SK-N-SH treated with all-trans-retinoic acid at 6 μM for 48 hours (cell line): ENCODE data around the gene THADA.

ENCODE experiments used
- ATAC-seq: fragments of 200-7000 bp; cut with Tn5 transposase; 3 replicates; pipeline ENCODE4 v1.9.1; 2020; ENCODE audit warnings: mild to moderate bottlenecking, moderate library complexity
- ARNTL ChIP-seq: fragments of 450-650 bp; formaldehyde crosslinking; IDR thresholded peaks from 2 replicates; pipeline ENCODE4 v1.5.0; 2020; ENCODE audit warnings: low read depth, mild to moderate bottlenecking, moderate library complexity, borderline replicate concordance
- CSDC2 ChIP-seq: fragments of 250-450 bp; sonication (Bioruptor Pico); IDR thresholded peaks from 2 replicates; pipeline ENCODE4 v1.5.0; 2020; ENCODE audit warnings: mild to moderate bottlenecking, moderate library complexity
- ESRRG ChIP-seq: fragments of 250-450 bp; sonication (Bioruptor Pico); IDR thresholded peaks from 2 replicates; pipeline ENCODE4 v1.6.1; 2021; ENCODE audit warnings: mild to moderate bottlenecking
- GLIS3 ChIP-seq: fragments of 250-450 bp; sonication (Bioruptor Pico); IDR thresholded peaks from 2 replicates; pipeline ENCODE4 v1.5.0; 2020; ENCODE audit warnings: mild to moderate bottlenecking, moderate library complexity
- ISL1 ChIP-seq: fragments of 250-450 bp; sonication (Bioruptor Pico); IDR thresholded peaks from 2 replicates; pipeline ENCODE4 v2.1.2; 2022; ENCODE audit warnings: mild to moderate bottlenecking, moderate library complexity
- OSR1 ChIP-seq: fragments of 250-450 bp; sonication (Bioruptor Pico); IDR thresholded peaks from 2 replicates; pipeline ENCODE4 v1.8.0; 2022; ENCODE audit warnings: moderate library complexity, mild to moderate bottlenecking, inconsistent platforms
- PPARA ChIP-seq: fragments of 250-450 bp; sonication (Bioruptor Pico); IDR thresholded peaks from 2 replicates; pipeline ENCODE4 v1.5.0; 2020; ENCODE audit warnings: mild to moderate bottlenecking, borderline replicate concordance
- RARB ChIP-seq: fragments of 250-450 bp; sonication (Bioruptor Pico); IDR thresholded peaks from 2 replicates; pipeline ENCODE4 v1.8.0; 2021; ENCODE audit warnings: mild to moderate bottlenecking, moderate library complexity
- SNAI2 ChIP-seq: fragments of 250-450 bp; sonication (Bioruptor Pico); IDR thresholded peaks from 2 replicates; pipeline ENCODE4 v1.5.0; 2020; ENCODE audit warnings: mild to moderate bottlenecking, moderate library complexity
- TCF4 ChIP-seq: fragments of 250-450 bp; sonication (Bioruptor Pico); IDR thresholded peaks from 2 replicates; pipeline ENCODE4 v1.8.0; 2021; ENCODE audit warnings: mild to moderate bottlenecking, moderate library complexity, borderline replicate concordance
- TOX ChIP-seq: fragments of 250-450 bp; sonication (Bioruptor Pico); IDR thresholded peaks from 2 replicates; pipeline ENCODE4 v1.8.0; 2021; ENCODE audit warnings: mild to moderate bottlenecking, moderate library complexity, borderline replicate concordance
- ZC3H10 ChIP-seq: fragments of 250-450 bp; sonication (Bioruptor Pico); IDR thresholded peaks from 2 replicates; pipeline ENCODE4 v1.5.1; 2021; ENCODE audit warnings: mild to moderate bottlenecking, moderate library complexity
- ZFP3 ChIP-seq: fragments of 250-450 bp; sonication (Bioruptor Pico); IDR thresholded peaks from 2 replicates; pipeline ENCODE4 v1.5.0; 2020; ENCODE audit warnings: mild to moderate bottlenecking, moderate library complexity
- ZFP30 ChIP-seq: fragments of 450-650 bp; formaldehyde crosslinking; IDR thresholded peaks from 2 replicates; pipeline ENCODE4 v1.5.0; 2022; ENCODE audit warnings: mild to moderate bottlenecking, moderate library complexity
- ZNF565 ChIP-seq: fragments of 450-650 bp; formaldehyde crosslinking; conservative IDR thresholded peaks from 2 replicates; pipeline ENCODE4 v1.5.0; 2020; ENCODE audit warnings: low read depth, mild to moderate bottlenecking, moderate library complexity
- TF ChIP-seq, protein P1 (sequence below): fragments of 250-450 bp; sonication (Bioruptor Pico); IDR thresholded peaks from 2 replicates; pipeline ENCODE4 v1.8.0; 2020; ENCODE audit warnings: mild to moderate bottlenecking, moderate library complexity, borderline replicate concordance
- TF ChIP-seq, protein P2 (sequence below): fragments of 250-450 bp; sonication (Bioruptor Pico); IDR thresholded peaks from 2 replicates; pipeline ENCODE4 v1.5.1; 2020; ENCODE audit warnings: low read depth, mild to moderate bottlenecking, moderate library complexity
- TF ChIP-seq, protein P3 (sequence below): fragments of 250-450 bp; sonication (Bioruptor Pico); IDR thresholded peaks from 2 replicates; pipeline ENCODE4 v1.5.1; 2021; ENCODE audit warnings: mild to moderate bottlenecking, moderate library complexity
- TF ChIP-seq, protein P4 (sequence below): fragments of 250-450 bp; sonication (Bioruptor Pico); IDR thresholded peaks from 2 replicates; pipeline ENCODE4 v1.5.0; 2020; ENCODE audit warnings: mild to moderate bottlenecking, moderate library complexity

Gene THADA

DNA sequence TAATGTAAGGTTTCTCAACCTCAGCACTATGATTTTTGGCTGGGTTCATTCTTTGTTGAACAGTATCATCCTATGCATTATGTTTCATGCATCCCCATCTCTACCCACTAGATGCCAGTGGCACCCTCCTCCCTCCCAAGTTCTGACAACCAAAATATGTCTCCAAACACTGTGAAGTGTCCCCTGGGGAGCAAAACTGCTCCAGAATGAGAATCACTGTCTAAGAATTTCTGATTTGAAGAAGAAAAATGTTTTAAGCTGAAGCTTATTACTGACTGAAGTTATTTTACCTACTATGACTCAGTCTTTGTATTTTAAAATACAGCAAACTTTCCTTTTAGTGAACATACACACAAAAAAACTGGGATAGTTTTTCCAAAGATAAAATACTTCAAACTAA is 3.4 kb downstream of the THADA start:
- no peak for ATAC-seq
- peak; percentile 36 for TF ChIP-seq ISL1
- TF ChIP-seq, protein P1, sequence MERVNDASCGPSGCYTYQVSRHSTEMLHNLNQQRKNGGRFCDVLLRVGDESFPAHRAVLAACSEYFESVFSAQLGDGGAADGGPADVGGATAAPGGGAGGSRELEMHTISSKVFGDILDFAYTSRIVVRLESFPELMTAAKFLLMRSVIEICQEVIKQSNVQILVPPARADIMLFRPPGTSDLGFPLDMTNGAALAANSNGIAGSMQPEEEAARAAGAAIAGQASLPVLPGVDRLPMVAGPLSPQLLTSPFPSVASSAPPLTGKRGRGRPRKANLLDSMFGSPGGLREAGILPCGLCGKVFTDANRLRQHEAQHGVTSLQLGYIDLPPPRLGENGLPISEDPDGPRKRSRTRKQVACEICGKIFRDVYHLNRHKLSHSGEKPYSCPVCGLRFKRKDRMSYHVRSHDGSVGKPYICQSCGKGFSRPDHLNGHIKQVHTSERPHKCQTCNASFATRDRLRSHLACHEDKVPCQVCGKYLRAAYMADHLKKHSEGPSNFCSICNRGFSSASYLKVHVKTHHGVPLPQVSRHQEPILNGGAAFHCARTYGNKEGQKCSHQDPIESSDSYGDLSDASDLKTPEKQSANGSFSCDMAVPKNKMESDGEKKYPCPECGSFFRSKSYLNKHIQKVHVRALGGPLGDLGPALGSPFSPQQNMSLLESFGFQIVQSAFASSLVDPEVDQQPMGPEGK, result no peak

DNA sequence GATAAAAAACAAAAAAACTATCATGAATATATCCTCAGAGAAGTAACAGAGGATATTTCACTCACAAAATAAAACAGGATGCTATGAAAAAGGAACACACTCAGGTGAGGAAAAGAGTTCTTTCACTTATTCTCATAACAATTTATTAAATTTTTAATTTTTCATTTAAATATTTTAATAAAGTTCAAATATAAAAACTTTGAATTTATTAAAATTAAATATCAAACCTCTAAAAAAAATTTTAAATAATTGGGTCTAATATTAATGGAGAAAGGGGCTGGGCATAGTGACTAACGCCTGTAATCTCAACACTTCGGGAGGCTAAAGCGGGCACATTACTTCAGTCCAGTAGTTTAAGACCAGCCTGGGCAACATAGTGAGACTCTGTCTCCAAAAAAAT is 10.1 kb downstream of the THADA start:
- no peak for ATAC-seq
- TF ChIP-seq, protein P1, result no peak
- TF ChIP-seq SNAI2, result no peak
- TF ChIP-seq ZC3H10 (CRISPR knock-in tag), result no peak
- no peak for TF ChIP-seq TCF4 (CRISPR knock-in tag)
- no peak for TF ChIP-seq TOX (CRISPR knock-in tag)
- no peak for TF ChIP-seq ZNF565
- TF ChIP-seq ISL1, result no peak
- no peak for TF ChIP-seq CSDC2 (CRISPR knock-in tag)
- no peak for TF ChIP-seq ZFP30 (CRISPR knock-in tag)
- TF ChIP-seq PPARA (CRISPR knock-in tag), result no peak

DNA sequence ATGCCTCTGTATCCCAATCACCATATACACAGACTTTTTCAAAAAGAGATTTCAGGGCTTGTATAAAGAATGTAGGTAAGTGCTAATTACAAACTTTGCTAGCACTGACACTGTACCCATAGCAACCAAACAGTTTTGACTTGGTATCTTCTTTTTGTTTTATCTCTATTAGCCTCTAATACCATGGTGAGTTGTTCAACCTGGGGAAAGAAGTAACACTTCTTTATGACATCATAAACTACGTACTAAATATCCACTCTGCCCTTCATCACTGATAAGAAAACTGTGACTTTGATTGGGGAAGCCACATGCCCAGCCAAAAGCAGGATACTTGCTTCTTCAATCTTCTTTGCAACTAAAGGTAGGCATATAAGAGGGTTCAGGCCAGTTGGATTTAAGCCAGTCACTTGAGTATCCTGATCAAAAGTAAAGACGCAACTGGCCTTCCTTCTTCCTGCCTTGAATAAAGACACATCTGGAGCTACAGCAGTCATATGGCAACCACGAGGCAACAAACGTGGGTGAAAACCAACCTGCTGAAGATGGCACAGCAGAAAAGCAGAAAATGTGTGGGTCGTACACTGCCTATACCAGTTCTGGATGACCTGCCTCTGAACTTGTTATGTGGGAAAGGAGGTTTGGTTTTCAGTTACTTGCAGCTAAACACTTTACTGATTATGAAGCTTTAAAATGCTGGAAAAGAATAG is 16.4 kb downstream of the THADA start:
- no peak for ATAC-seq
- TF ChIP-seq OSR1 (CRISPR knock-in tag), result no peak
- TF ChIP-seq RARB (CRISPR knock-in tag), result no peak
- TF ChIP-seq ZC3H10 (CRISPR knock-in tag), result no peak
- TF ChIP-seq GLIS3 (CRISPR knock-in tag), result no peak
- no peak for TF ChIP-seq ARNTL (CRISPR knock-in tag)
- TF ChIP-seq ZFP3 (CRISPR knock-in tag), result no peak
- no peak for TF ChIP-seq ESRRG
- TF ChIP-seq TCF4 (CRISPR knock-in tag), result no peak
- TF ChIP-seq, protein P1, result no peak
- TF ChIP-seq ZFP30 (CRISPR knock-in tag), result no peak
- TF ChIP-seq SNAI2, result no peak
- TF ChIP-seq, protein P2, sequence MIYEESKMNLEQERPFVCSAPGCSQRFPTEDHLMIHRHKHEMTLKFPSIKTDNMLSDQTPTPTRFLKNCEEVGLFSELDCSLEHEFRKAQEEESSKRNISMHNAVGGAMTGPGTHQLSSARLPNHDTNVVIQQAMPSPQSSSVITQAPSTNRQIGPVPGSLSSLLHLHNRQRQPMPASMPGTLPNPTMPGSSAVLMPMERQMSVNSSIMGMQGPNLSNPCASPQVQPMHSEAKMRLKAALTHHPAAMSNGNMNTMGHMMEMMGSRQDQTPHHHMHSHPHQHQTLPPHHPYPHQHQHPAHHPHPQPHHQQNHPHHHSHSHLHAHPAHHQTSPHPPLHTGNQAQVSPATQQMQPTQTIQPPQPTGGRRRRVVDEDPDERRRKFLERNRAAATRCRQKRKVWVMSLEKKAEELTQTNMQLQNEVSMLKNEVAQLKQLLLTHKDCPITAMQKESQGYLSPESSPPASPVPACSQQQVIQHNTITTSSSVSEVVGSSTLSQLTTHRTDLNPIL (CRISPR knock-in tag), result no peak
- TF ChIP-seq CSDC2 (CRISPR knock-in tag), result no peak
- no peak for TF ChIP-seq TOX (CRISPR knock-in tag)
- TF ChIP-seq, protein P3, sequence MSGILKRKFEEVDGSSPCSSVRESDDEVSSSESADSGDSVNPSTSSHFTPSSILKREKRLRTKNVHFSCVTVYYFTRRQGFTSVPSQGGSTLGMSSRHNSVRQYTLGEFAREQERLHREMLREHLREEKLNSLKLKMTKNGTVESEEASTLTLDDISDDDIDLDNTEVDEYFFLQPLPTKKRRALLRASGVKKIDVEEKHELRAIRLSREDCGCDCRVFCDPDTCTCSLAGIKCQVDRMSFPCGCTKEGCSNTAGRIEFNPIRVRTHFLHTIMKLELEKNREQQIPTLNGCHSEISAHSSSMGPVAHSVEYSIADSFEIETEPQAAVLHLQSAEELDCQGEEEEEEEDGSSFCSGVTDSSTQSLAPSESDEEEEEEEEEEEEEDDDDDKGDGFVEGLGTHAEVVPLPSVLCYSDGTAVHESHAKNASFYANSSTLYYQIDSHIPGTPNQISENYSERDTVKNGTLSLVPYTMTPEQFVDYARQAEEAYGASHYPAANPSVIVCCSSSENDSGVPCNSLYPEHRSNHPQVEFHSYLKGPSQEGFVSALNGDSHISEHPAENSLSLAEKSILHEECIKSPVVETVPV, result no peak
- TF ChIP-seq, protein P4, sequence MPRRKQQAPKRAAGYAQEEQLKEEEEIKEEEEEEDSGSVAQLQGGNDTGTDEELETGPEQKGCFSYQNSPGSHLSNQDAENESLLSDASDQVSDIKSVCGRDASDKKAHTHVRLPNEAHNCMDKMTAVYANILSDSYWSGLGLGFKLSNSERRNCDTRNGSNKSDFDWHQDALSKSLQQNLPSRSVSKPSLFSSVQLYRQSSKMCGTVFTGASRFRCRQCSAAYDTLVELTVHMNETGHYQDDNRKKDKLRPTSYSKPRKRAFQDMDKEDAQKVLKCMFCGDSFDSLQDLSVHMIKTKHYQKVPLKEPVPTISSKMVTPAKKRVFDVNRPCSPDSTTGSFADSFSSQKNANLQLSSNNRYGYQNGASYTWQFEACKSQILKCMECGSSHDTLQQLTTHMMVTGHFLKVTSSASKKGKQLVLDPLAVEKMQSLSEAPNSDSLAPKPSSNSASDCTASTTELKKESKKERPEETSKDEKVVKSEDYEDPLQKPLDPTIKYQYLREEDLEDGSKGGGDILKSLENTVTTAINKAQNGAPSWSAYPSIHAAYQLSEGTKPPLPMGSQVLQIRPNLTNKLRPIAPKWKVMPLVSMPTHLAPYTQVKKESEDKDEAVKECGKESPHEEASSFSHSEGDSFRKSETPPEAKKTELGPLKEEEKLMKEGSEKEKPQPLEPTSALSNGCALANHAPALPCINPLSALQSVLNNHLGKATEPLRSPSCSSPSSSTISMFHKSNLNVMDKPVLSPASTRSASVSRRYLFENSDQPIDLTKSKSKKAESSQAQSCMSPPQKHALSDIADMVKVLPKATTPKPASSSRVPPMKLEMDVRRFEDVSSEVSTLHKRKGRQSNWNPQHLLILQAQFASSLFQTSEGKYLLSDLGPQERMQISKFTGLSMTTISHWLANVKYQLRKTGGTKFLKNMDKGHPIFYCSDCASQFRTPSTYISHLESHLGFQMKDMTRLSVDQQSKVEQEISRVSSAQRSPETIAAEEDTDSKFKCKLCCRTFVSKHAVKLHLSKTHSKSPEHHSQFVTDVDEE (CRISPR knock-in tag), result no peak
